ENCODE data around the gene NTN4.
"Not testable (repeated sequence)": the region's sequence is repeated elsewhere in the genome, so short reads cannot be mapped to it uniquely, and the experiment has no call there.

NTN4 gene

DNA sequence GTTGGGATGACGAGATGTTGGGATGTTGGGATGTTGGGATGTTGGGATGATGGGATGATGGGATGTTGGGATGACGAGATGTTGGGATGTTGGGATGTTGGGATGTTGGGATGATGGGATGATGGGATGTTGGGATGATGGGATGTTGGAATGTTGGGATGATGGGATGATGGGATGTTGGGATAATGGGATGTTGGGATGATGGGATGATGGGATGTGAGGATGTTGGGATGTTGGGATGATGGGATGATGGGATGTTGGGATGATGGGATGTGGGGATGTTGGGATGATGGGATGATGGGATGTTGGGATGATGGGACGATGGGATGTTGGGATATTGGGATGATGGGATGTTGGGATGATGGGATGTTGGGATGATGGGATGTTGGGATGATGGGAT is 135.9 kb downstream of the NTN4 start:
- not testable (repeated sequence) for DNase-seq (ENCODE audit: low read depth)

- DNase-seq (ENCODE audit: low read depth) = peak; percentile 97
Measured at GRCh38 chr12:95653771-95654546, 136.6 kb downstream of the NTN4 start.

DNA sequence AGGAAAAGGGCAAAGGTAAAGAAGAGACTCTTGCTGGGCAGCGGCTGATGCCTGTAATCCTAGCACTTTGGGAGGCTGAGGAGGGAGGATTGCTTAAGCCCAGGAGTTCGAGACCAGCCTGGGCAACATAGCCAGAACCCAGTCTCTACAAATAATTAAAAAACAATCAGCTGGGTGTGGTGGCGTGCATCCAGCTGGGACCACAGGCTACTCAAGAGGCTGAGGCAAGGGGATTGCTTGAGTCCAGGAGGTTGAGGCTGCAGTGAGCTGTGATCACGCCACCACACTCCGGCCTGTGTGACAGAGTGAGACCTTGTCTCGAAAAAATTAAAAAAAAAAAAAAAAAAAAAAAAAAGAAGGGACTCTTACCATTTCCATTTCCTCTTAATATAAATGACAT is 138.9 kb downstream of the NTN4 start:
- no peak for DNase-seq (ENCODE audit: low read depth)

DNA sequence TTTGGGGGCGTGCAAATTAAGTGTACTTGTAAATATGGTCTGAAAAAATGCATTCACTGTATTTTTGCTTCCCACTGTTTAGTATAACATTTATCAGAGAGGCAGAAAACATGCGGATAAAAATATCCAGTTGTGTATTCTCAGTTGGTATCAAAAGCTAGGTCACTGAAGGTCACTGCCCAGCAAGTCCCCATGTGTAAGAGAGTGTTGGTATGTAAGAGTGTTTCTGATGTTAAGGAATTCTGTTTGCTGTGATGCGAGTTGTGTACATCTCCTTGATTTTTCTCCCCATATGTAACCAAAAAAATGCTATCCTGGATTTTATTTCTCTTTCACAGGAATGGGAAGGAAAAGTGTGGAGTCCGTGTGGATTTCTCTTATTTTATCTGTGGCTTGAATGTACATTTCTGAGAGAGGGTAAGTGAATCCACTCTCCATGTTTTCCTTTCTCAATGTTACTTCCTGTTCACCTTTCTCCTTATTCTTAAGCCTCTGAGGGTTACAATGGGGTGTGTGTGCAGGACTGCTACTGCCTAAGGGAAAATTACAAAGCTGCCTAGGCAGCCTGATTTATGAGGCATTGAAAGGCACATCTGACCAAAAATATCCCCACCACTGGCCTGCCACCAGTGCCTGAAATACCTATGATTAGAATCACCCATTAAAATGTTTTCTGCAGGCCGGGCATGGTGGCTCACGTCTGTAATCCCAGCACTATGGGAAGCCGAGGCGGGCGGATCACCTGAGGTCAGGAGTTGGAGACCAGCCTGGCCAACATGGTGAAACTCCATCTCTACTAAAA is 141.4 kb downstream of the NTN4 start:
- DNase-seq (ENCODE audit: low read depth) = peak; percentile 99

DNA sequence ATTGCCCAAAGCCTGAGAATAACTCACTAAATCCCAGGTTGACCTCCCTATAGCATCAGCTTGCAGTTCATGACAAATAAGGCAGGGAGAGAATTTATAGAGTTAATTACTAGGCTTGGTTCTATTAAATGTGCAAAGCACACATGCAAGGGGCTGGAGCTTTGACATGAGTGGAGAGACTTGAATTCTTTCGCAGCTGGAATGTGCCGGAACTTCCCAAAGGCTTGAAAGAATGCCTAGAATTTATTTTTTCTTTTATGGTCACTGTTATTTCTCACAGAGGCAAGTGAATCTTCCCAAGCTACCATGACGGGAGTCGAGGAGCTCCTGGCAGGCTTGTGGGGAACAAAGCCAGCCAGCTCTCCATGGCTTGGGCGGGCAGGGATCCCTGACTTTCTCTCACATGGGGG is 143.8 kb downstream of the NTN4 start:
- peak; percentile 99 for DNase-seq (ENCODE audit: low read depth)

DNA sequence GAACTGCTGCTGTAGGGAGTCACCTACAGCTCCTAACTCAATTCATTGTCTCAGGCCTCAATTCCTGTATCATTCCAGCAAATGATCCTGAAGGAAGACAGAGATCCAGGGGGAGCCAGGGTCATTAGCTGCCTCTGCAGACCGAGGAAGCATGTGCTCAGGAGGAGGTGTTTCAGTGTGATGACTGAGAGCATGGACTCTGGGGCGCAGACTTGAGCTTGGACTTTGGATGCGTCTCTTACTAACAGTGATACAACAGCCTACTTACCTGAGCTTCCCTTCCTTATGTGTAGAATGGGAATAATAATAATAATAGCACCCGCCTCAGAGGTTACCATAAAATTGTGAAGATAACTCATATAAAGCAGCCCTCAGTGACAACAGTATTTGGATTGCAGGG is 147.3 kb downstream of the NTN4 start:
- no peak for DNase-seq (ENCODE audit: low read depth)

- DNase-seq (ENCODE audit: low read depth) = no peak
Measured at GRCh38 chr12:95642583-95642982, 148.0 kb downstream of the NTN4 start.

DNA sequence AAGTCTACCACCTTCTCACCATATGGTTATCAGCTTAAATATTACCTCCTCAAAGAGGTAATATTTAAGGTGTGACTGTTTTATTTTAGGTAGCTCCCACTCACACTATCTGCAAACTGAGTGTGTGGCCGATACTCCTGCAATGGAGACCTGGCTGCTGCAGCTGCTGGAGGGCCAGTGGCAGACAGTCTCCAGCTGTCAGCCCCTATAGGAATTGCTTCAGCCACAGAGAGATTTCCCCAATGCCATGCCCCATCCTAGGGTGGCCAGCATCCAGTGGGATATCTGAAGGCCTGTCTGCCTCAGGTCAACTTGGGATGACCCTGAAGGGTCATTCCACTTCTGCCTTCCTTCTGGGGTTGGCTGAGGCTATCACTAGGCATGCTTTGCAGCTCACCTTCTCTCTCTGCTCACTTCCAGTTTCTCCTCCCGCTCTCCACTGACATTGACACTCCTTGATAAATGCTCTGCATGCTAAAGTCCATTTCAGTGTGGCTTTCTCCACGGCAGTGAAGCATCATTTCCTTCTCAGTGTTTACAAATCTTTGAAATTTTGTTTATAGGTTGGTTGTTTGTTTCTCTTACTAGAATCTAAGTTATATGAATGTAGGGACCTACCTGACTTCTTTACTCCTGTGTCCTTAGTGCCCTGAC is 149.1 kb downstream of the NTN4 start:
- DNase-seq (ENCODE audit: low read depth) = no peak

DNA sequence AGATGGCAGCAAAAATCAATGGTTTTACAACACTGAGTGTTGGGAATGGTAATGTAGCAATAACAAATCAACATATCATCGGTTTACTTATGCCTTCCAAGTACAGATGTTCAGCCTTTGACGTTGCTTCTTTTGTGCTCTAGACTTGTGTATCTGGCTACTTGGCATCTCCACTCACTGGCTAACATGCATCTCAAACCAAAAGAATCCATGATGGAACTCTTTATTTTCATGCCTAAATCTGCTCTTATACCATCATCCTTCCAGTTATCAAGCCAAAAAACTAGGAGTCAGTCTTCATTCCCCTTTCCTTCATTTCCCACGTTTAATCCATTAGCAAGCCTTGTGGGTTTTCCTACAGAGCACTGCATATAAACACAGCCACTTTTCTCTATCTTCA is 150.0 kb downstream of the NTN4 start:
- no peak for DNase-seq (ENCODE audit: low read depth)

DNA sequence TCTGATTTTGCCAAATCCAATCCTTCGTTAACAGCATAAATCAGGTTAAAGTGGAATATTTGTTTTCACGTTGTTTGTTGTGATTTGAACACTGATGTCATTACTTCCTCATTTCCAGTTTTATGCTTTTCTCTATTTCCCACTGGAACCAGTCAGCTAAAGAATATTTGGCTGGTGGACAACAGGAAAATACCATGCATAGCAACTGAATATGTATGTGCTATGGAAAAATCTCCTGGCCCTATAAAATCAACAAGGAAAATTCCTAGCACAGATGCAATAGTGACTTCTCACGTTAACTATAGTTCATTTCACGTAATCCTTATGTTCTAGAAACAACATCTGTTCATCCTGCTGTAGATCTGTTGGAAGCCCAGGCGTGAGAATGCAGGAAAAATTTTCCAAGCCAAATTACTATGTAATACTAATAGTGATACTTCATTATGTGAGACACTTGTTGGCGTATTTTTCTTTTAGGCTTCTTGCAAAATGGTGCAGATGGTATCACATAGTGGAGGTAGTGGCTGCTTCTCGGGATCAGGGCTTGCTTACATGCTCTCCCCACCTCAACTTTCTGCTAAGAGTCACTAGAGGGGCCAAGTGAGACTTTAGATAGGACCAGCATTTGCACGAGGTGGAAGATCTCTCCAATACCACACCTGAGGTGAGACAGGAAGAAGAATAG is 153.0 kb downstream of the NTN4 start:
- peak; percentile 99 for DNase-seq (ENCODE audit: low read depth)

- DNase-seq (ENCODE audit: low read depth) = no peak
Measured at GRCh38 chr12:95637010-95637409, 153.6 kb downstream of the NTN4 start.

DNA sequence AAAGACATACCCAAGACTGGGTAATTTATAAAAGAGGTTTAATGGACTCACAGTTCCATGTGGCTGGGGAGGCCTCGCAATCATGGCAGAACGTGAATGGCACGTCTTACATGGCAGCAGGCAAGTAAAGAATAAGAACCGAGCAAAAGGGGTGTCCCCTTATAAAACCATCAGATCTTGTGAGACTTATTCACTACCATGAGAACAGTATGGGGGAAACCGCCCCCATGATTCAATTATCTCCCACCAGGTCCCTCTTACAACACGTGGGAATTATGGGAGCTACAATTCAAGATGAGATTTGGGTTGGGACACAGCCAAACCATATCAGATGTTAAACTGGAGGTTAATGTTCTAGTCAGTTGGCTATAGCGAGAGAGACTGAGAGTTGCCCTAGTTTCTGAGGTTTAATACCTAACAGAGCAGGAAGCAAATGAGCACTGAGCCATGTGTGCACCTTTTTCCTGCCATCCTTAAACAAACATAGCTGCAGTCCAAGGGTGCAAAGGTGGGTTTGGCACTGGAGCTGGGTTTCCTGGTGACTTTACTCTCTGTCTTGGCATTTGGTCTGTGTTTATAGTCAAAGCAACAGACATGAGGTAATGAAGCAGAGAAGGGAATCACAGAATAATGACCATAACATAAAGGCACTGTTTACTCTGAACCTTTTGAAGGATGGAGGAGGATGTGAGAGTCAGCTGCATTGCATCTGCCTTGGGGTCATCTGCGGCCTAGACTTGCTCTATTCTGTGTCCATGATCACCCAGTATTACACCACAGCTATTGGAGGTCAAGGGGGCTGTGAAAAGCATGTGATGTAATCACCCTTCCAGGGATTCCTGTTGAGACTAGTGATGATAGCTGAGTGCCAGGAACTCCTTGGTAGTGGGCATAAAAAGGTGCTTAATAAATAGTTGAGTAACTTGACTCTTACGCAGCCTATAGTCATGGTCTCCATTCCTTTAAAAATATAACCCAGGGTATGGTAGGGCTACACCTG is 155.6 kb downstream of the NTN4 start:
- DNase-seq (ENCODE audit: low read depth) = peak; percentile 70

DNA sequence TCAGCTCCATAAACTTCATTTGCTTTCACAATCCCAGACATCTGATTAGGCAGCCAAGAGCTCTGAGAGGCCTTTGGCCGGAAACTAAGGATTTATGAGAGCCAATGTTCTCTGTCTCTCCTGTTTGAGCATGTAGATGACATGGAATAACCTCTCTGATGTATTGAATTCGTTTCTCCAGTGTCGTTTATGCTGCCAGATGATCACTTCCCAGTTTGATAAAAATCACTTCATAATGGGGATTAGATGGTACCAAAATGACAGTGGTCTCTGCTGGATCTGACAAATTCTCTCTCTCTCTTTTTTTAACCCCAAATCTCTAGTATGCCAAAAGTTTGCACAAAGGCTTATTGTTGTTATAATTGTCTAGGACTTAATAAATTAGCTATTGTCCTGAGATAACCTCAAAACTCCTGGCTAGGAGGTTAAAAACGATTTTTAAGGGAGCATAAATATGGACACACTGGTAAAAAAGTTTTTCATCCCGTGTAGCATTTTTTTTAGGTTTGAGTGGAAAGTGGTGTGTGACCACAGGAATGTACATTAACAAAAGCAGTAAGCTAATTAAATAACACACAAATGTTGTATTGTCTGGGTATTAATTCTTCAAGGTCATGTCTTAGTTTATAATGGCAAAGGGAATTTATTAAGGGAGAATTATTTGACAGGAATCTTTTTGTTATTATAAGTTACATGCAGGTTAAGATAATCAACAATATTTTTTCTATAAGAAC is 156.7 kb downstream of the NTN4 start:
- peak; percentile 74 for DNase-seq (ENCODE audit: low read depth)

GRCh38 chr12:95633049-95633731 is 157.4 kb downstream of the NTN4 start:
- peak; percentile 91 for DNase-seq (ENCODE audit: low read depth)

DNA sequence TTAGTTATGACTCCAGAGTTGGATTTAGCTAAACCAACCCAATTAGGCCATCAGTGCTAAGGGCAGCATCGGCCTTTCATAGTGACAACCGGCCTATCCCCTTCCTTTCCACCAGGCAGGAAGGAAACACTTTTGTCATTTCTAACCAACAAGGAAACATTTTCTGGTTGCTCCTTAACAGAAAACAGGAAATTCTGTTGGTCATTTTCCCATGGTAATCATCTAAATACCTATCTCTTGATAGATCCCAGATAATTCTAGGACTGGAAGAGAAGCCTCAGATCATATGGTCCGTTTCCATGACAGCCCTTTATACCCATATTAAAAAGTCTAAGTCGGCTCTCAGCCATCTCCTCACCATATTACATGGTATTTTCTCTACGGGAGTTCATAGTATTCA is 160.1 kb downstream of the NTN4 start:
- DNase-seq (ENCODE audit: low read depth) = peak; percentile 48

DNA sequence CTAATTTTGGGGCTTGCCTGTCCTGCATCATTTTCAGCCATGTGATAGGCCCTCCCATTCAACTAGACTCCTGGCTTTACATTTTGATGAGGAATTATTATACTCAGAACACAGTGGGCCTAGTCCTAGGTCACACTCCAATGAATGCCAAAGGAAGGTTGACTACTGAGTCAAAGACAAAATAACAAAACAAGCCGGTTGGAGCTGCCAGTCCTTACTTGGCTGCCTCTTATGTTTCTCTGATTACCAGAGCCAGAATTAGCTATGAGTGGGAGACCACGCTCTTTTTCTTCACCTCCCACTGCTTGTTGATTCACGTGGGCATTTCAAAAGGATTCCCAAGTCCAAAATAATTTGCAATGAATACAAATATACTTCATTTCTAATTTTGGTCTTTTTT is 161.2 kb downstream of the NTN4 start:
- no peak for DNase-seq (ENCODE audit: low read depth)

DNA sequence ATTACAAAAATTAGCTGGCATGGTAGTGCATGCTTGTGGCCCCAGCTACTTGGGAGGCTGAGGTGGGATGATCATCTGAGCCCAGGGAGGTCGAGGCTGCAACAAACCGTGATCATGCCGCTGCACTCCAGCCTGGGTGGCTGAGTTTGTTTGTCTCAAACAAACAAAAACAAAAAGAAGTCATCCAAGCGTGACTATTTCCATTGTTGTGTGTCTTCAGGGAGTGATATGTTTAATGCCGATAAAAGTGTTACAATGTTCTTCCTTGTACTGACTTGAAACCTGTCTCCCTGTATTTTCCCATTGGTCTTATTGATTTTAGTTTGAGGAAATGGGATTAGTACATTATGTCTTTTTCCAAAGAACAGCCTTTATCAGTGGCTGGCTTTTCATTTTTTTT is 163.7 kb downstream of the NTN4 start:
- DNase-seq (ENCODE audit: low read depth) = no peak

DNA sequence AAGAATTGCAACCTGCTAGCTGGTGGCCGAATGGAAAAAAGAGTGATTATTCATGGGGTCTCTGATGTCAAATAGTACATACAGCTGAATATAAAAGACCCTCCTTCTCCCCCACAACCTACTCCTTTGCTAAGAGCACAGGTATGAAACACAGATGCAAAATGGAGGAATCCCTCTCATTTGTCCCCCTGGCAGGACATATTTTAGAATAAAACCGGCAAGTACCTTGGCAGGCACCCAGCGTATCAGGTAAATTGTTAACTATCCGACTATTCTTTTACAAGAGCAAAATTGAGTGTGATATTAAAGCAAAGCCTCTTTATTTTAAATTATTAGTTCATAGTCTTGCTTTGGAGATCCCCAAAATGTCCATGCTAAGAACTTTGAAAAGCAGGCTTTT is 165.6 kb downstream of the NTN4 start:
- DNase-seq (ENCODE audit: low read depth) = no peak

DNA sequence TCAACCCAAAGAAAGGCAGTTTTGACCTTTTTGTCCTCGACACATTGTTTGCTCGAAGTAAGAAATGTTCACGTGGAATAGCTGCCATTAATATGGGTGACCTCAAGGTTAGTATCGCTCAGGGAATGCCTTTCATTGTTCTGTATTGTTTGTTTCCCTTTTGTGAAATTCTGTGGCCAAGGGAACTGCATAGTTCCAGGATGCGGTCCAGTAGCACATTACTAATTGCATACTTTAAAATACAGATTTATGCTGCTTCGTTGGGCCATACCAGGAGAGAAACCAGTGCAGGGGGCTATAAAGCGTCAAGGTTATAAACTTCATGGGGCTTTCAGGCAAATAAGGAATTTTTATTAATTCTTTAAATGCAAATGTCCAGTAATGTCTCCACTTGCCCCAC is 166.0 kb downstream of the NTN4 start:
- peak; percentile 87 for DNase-seq (ENCODE audit: low read depth)

Data from EH (cell line).